ENCODE measurements around the gene GPR132.
"Not testable (repeated sequence)": the region's sequence is repeated elsewhere in the genome, so short reads cannot be mapped to it uniquely, and the experiment has no call there.

GPR132 gene

GRCh38 chr14:105091054-105091516, 25.9 kb upstream of the GPR132 start:
- DNase-seq (ENCODE audit: low spot score): no peak

DNA sequence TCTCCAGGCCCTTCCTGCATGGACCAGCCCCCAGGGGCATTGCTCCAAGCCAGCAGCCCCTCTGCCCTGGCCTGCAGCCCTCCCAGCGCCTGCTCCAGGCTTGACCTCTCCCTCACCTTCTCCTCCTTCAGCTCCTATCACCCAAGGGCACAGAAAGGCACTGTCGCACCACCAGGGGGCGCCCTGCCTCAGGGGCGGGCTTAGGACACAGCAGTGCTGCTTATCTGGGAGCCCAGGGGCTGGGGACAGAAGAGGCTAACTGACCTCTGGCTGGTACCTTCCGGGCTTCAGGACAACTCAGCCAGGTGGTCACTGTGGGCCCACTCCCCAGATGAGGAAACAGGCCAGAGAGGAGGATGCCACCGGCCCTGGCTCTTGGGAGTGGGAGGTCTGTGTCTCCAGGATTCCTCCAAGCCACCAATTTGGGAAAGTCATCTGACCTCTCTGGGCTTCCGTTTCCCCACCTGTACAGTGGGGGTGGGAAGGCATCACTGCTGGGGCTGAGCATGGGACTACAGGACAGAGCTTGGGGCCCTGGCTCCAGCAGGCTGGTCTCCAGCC, 25.3 kb upstream of the GPR132 start:
- peak; percentile 75 for DNase-seq (ENCODE audit: low spot score)

- DNase-seq (ENCODE audit: low spot score): no peak
Measured at GRCh38 chr14:105089746-105090492, 24.7 kb upstream of the GPR132 start.

DNA sequence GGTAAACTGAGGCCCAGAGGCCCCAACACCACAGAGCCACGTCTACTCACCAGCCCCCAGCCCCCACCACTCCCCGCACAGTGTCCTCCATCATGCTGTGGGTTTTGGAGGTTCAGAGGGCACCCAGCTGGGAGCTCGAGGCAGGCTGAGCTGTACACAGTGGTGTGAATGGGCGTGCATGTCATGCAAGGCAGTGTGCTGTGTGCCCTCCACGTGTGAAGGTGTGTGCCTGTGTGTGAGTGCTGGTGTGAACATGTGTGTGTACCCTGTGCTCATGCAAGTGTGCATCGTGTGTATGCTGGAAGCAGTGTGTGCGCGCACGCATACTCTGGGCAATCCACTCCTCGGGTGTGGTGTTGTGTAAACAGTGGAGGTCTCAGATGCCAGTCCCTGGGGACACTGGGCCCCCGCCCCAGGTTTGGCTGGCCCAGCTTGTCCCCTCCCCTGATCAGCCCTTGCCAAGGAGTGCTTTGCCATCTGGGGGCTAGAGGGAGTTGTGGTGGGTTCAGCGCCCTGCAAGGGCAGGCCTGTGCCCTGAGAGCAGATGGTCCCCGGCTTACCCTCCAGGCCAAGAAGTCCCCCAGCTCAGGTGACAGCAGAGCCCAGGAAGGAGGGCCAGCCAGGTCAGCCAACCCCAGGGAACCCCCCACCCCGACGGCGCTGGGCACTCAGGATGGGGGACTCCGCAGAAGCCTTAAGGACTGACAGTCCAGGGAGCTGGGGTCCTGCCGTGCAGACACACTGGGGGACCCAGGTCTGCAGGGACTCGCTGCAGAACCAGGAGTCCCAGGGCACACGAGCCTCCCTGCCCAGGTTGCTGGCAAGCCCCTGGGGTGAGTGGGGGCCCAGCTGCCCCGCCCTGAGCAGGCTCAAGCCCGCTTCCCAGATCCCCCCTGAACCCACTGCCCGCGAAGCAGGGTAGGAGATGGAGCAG, 23.8 kb upstream of the GPR132 start:
- DNase-seq (ENCODE audit: low spot score): no peak

GRCh38 chr14:105087963-105088811, 23.0 kb upstream of the GPR132 start:
- no peak for DNase-seq (ENCODE audit: low spot score)

DNA sequence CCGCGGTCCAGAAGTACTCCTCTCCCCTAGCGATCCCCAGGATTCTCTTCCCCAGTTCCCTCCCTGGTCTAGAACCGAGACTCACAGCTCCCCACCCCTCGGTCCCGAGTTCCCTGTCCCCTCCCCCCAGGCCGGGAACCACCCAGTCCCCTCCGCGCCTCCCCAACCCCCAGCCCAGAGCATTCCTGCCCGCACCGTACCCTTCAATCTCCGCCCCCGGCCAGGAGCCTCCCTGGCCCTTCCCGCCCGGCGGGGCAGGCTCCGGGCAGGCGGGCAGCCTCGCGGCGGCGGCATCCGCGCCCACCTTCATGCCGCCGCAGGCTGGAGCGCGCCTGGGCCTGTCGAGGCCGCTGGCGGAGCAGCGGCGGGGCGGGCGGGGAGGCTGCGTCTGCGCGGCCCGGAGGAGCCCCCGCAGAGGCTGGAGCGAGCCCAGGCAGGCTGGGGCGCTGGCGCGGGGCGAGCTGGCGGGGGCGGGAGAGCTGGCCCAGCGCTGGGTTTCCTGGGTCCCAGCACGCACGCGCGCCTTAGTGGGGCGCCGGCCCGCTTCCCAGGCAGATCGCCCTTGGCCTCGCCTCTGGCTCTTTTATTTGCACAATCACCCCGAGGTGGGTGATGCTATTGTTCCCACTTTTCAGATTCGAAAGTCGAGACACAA, 22.2 kb upstream of the GPR132 start:
- DNase-seq (ENCODE audit: low spot score): no peak

DNA sequence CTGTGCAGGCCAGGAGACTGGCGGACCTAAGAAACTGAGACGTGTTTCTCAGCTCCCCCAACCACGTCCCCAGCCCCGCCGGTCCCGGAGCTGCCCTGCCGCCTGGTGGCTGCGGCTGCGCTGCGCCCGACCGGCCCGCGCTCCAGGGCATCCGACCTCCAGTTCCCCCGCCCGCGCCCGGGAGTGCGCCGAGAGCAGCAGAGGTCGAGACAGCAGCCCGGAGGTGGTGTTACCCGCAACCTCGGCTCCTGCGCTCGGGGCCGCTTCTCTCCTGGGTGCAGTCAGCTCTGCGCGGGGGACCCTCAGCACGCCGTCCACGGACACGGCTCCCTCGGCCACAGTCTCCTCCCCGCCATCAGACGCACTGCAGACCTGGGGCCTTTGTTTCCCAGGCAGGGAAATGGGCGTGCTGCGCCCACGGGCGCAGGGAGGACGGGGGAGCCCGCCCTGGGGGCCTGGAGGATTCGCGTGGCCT, 21.6 kb upstream of the GPR132 start:
- DNase-seq (ENCODE audit: low spot score): peak; percentile 72

- DNase-seq (ENCODE audit: low spot score): no peak
Measured at GRCh38 chr14:105085766-105086165, 20.5 kb upstream of the GPR132 start.

GRCh38 chr14:105084741-105085571, 19.7 kb upstream of the GPR132 start:
- DNase-seq (ENCODE audit: low spot score): no peak

DNA sequence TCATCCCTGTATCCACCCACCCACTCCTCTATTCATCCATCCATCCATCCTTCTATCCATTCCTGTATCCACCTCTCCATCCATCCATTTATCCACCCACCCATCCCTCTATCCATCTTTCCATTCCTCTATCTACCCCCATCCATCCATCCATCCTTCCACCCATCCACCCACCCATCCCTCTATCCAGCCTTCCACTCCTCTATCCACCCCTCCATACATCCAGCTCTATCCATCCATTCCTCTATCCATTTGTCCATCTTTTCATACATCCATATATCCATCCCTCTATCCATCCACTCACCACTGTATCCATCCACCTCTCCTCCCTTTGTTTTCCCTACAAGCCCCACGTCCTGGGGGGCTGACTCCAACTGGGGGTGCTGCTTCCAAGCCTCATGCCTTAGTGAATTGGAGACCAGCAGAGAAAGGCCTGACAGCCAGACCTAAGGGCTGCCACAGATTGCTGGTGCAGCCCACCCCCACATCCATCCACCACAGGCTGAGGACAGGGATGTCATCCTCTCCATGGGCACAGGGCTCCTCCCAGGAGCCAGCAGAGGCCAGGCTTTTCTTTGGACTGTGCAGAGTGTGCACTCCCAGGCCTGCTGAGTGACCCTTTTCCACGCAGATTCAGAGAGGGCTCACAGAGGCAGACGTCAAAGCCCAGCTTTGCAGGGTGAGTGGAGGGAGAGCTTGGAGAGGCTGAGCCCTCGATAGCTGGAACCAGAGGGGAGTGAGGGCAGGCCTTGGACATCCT, 18.9 kb upstream of the GPR132 start:
- no peak for DNase-seq (ENCODE audit: low spot score)

DNA sequence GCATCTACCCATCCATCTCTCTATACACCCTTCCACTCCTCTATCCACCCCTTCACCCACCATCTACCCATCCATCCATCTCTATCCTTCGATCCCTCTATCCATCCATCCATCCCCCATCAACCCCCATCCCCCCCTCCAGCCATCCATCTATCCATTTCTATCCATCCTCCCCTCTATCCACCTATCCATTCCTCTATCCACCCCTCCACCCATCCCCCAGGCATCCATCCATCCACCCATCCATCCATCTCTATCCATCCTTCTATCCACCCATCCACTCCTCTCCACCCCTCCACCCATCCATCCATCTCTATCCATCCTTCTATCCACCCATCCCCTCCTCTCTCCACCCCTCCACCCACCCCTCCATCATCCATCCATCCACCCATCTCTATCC, 17.5 kb upstream of the GPR132 start:
- DNase-seq (ENCODE audit: low spot score): no peak

DNA sequence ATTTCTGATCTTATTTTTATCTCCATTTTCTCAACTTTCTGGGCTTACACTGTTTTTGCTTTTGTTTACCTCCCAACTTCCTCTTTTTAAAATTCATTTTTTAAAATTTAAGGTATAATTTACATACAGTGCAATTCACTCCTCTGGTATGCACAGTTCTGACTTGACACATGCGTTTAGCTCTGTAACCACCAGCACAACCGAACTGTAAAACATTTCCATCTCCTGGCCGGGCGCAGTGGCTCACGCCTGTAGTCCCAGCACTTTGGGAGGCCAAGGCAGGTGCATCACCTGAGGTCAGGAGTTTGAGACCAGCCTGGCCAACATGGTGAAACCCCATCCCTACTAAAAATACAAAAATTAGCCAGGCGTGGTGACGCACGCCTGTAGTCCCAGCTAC, 16.2 kb upstream of the GPR132 start:
- not testable (repeated sequence) for DNase-seq (ENCODE audit: low spot score)

GRCh38 chr14:105080161-105080560, 14.9 kb upstream of the GPR132 start:
- DNase-seq (ENCODE audit: low spot score): no peak

DNA sequence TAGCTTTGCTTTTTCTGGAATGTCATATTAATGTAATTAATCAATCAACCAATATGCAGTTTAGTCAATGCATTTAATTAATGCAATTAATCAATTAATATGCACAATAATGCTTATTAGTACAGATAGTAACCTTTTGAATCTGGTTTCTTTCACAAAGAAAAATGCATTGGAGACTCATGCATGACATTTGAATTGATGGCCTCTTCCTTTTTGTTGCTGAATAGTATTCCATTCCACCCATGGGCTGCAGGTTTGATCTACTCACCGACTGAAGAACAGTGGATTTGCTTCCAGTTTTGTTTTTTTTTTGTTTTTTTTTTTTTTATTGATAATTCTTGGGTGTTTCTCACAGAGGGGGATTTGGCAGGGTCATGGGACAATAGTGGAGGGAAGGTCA, 13.1 kb upstream of the GPR132 start:
- DNase-seq (ENCODE audit: low spot score): no peak

DNA sequence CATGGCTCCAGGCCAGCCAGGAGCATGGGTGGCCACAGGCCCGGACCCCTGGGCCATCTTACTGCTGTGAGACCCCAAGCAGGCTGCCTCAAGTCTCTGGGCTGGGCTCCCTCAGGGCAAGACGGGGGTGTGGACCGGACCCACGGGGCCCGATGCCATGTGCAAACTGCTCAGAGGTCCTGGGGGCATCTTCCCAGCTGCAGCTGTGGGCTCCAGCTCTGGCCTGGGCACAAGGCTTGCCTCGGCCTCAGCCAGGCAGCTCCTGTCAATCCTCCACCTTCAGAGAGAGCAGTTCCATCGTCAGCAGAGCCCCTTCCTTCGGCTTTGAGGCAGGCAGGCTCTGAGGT, 12.4 kb upstream of the GPR132 start:
- DNase-seq (ENCODE audit: low spot score): no peak

GRCh38 chr14:105076805-105077648, 11.8 kb upstream of the GPR132 start:
- DNase-seq (ENCODE audit: low spot score): no peak

- DNase-seq (ENCODE audit: low spot score): no peak
Measured at GRCh38 chr14:105076296-105076804, 11.1 kb upstream of the GPR132 start.

Measured in LoVo (cell line).